SK-N-SH treated with all-trans-retinoic acid at 6 μM for 48 hours (cell line): ENCODE results near the gene FRA10AC1.

Experiments
- ARNTL ChIP-seq: fragments of 450-650 bp; formaldehyde crosslinking; IDR thresholded peaks from 2 replicates; pipeline ENCODE4 v1.5.0; 2020; ENCODE audit warnings: low read depth, mild to moderate bottlenecking, moderate library complexity, borderline replicate concordance
- ESRRG ChIP-seq: fragments of 250-450 bp; sonication (Bioruptor Pico); IDR thresholded peaks from 2 replicates; pipeline ENCODE4 v1.6.1; 2021; ENCODE audit warnings: mild to moderate bottlenecking
- GLIS3 ChIP-seq: fragments of 250-450 bp; sonication (Bioruptor Pico); IDR thresholded peaks from 2 replicates; pipeline ENCODE4 v1.5.0; 2020; ENCODE audit warnings: mild to moderate bottlenecking, moderate library complexity
- OSR1 ChIP-seq: fragments of 250-450 bp; sonication (Bioruptor Pico); IDR thresholded peaks from 2 replicates; pipeline ENCODE4 v1.8.0; 2022; ENCODE audit warnings: moderate library complexity, mild to moderate bottlenecking, inconsistent platforms
- PATZ1 ChIP-seq: fragments of 250-450 bp; sonication (Bioruptor Pico); IDR thresholded peaks from 2 replicates; pipeline ENCODE4 v1.8.0; 2020; ENCODE audit warnings: mild to moderate bottlenecking, moderate library complexity, borderline replicate concordance
- POU6F1 ChIP-seq: fragments of 250-450 bp; sonication (Bioruptor Pico); IDR thresholded peaks from 2 replicates; pipeline ENCODE4 v1.8.0; 2021; ENCODE audit warnings: low read depth, mild to moderate bottlenecking, moderate library complexity, borderline replicate concordance
- PPARA ChIP-seq: fragments of 250-450 bp; sonication (Bioruptor Pico); IDR thresholded peaks from 2 replicates; pipeline ENCODE4 v1.5.0; 2020; ENCODE audit warnings: mild to moderate bottlenecking, borderline replicate concordance
- RARB ChIP-seq: fragments of 250-450 bp; sonication (Bioruptor Pico); IDR thresholded peaks from 2 replicates; pipeline ENCODE4 v1.8.0; 2021; ENCODE audit warnings: mild to moderate bottlenecking, moderate library complexity
- TCF4 ChIP-seq: fragments of 250-450 bp; sonication (Bioruptor Pico); IDR thresholded peaks from 2 replicates; pipeline ENCODE4 v1.8.0; 2021; ENCODE audit warnings: mild to moderate bottlenecking, moderate library complexity, borderline replicate concordance
- ZC3H10 ChIP-seq: fragments of 250-450 bp; sonication (Bioruptor Pico); IDR thresholded peaks from 2 replicates; pipeline ENCODE4 v1.5.1; 2021; ENCODE audit warnings: mild to moderate bottlenecking, moderate library complexity
- ZFP3 ChIP-seq: fragments of 250-450 bp; sonication (Bioruptor Pico); IDR thresholded peaks from 2 replicates; pipeline ENCODE4 v1.5.0; 2020; ENCODE audit warnings: mild to moderate bottlenecking, moderate library complexity
- ZFP30 ChIP-seq: fragments of 450-650 bp; formaldehyde crosslinking; IDR thresholded peaks from 2 replicates; pipeline ENCODE4 v1.5.0; 2022; ENCODE audit warnings: mild to moderate bottlenecking, moderate library complexity
- ZNF565 ChIP-seq: fragments of 450-650 bp; formaldehyde crosslinking; conservative IDR thresholded peaks from 2 replicates; pipeline ENCODE4 v1.5.0; 2020; ENCODE audit warnings: low read depth, mild to moderate bottlenecking, moderate library complexity
- ZNF70 ChIP-seq: fragments of 450-650 bp; formaldehyde crosslinking; IDR thresholded peaks from 2 replicates; pipeline ENCODE4 v1.5.0; 2020; ENCODE audit warnings: mild to moderate bottlenecking, moderate library complexity

- TF ChIP-seq PATZ1 (CRISPR knock-in tag) (no peak), RARB (CRISPR knock-in tag) (no peak), TCF4 (CRISPR knock-in tag) (no peak), OSR1 (CRISPR knock-in tag) (no peak), PPARA (CRISPR knock-in tag) (no peak), ZNF70 (CRISPR knock-in tag) (no peak), ZFP30 (CRISPR knock-in tag) (no peak), ZNF565 (no peak), ARNTL (no peak), POU6F1 (CRISPR knock-in tag) (no peak), ESRRG (no peak), ZFP3 (no peak), ZC3H10 (CRISPR knock-in tag) (no peak), GLIS3 (CRISPR knock-in tag) (no peak)
Observed at GRCh38 chr10:93715345-93715744, 13.0 kb upstream of the FRA10AC1 start.
